GM19099 (cell line): Measurements from ENCODE around the gene PYM1.

Experiments used
- POLR2A ChIP-seq: IDR thresholded peaks from 3 replicates; pipeline ENCODE4 v1.6.1; 2011; ENCODE audit warnings: low read depth; ENCODE audit not compliant: insufficient read length; ENCODE audit errors: extremely low read depth

PYM1 gene

GRCh38 chr12:55955800-55956508 lies 28.3 kb upstream of the PYM1 start:
- TF ChIP-seq POLR2A: no peak

- TF ChIP-seq POLR2A: no peak
These were observed 27.6 kb upstream of the PYM1 start for GRCh38 chr12:55955344-55955743.

- TF ChIP-seq POLR2A: no peak
These were observed 18.9 kb upstream of the PYM1 start for GRCh38 chr12:55946553-55946952.

GRCh38 chr12:55942577-55943136 lies 15.0 kb upstream of the PYM1 start:
- TF ChIP-seq POLR2A: no peak

- TF ChIP-seq POLR2A: no peak
These were observed 14.4 kb upstream of the PYM1 start for GRCh38 chr12:55942055-55942454.

GRCh38 chr12:55940065-55940732 lies 12.5 kb upstream of the PYM1 start:
- no peak for TF ChIP-seq POLR2A

- no peak for TF ChIP-seq POLR2A
These were observed 11.3 kb upstream of the PYM1 start for GRCh38 chr12:55938826-55939501.

- no peak for TF ChIP-seq POLR2A
These were observed 10.3 kb upstream of the PYM1 start for GRCh38 chr12:55937981-55938380.

- no peak for TF ChIP-seq POLR2A
These were observed 8.1 kb upstream of the PYM1 start for GRCh38 chr12:55935738-55936151.

- no peak for TF ChIP-seq POLR2A
These were observed 7.1 kb upstream of the PYM1 start for GRCh38 chr12:55934773-55935172.

- TF ChIP-seq POLR2A: no peak
These were observed 6.4 kb upstream of the PYM1 start for GRCh38 chr12:55933799-55934742.

- no peak for TF ChIP-seq POLR2A
These were observed 5.6 kb upstream of the PYM1 start for GRCh38 chr12:55933169-55933798.

GRCh38 chr12:55932551-55932910 lies 4.8 kb upstream of the PYM1 start:
- no peak for TF ChIP-seq POLR2A

- no peak for TF ChIP-seq POLR2A
These were observed 4.3 kb upstream of the PYM1 start for GRCh38 chr12:55931780-55932550.

GRCh38 chr12:55931317-55931779 lies 3.7 kb upstream of the PYM1 start:
- no peak for TF ChIP-seq POLR2A
